ENCODE measurements around the gene SETX.
A peak's percentile ranks its signal among the peaks of the same experiment; 100 is the strongest.
"Not testable (repeated sequence)": the region's sequence is repeated elsewhere in the genome, so short reads cannot be mapped to it uniquely, and the experiment has no call there.

The SETX gene

GRCh38 chr9:132283863-132284262, 70.9 kb downstream of the SETX start:
- FAIRE-seq: no peak

GRCh38 chr9:132283165-132283564, 71.6 kb downstream of the SETX start:
- no peak for FAIRE-seq

GRCh38 chr9:132274861-132275260, 79.9 kb downstream of the SETX start:
- no peak for FAIRE-seq

- not testable (repeated sequence) for FAIRE-seq
Observed at GRCh38 chr9:132269704-132270516, 84.9 kb downstream of the SETX start.

GRCh38 chr9:132268725-132269352, 85.9 kb downstream of the SETX start:
- FAIRE-seq: peak; percentile 93

GRCh38 chr9:132267660-132268059, 87.1 kb downstream of the SETX start:
- no peak for FAIRE-seq

GRCh38 chr9:132266017-132266416, 88.8 kb downstream of the SETX start:
- no peak for FAIRE-seq

- no peak for FAIRE-seq
Observed at GRCh38 chr9:132260846-132261245, 93.9 kb downstream of the SETX start.

GRCh38 chr9:132250324-132251262, 104.2 kb downstream of the SETX start:
- FAIRE-seq: no peak

- no peak for FAIRE-seq
Observed at GRCh38 chr9:132249690-132250089, 105.1 kb downstream of the SETX start.

GRCh38 chr9:132249123-132249522, 105.7 kb downstream of the SETX start:
- FAIRE-seq: no peak

- FAIRE-seq: no peak
Observed at GRCh38 chr9:132247942-132248341, 106.8 kb downstream of the SETX start.

- no peak for FAIRE-seq
Observed at GRCh38 chr9:132245465-132245864, 109.3 kb downstream of the SETX start.

- FAIRE-seq: no peak
Observed at GRCh38 chr9:132244582-132245455, 110.0 kb downstream of the SETX start.

GRCh38 chr9:132243156-132244074, 111.4 kb downstream of the SETX start:
- FAIRE-seq: no peak

GRCh38 chr9:132242621-132243155, 112.1 kb downstream of the SETX start:
- FAIRE-seq: no peak

GRCh38 chr9:132241840-132242620, 112.8 kb downstream of the SETX start:
- no peak for FAIRE-seq

- no peak for FAIRE-seq
Observed at GRCh38 chr9:132241483-132241839, 113.3 kb downstream of the SETX start.

GRCh38 chr9:132240841-132241482, 113.8 kb downstream of the SETX start:
- FAIRE-seq: peak; percentile 92
